ENCODE data around the gene VMP1. TPM values are rescaled to one million over a fixed set of nuclear protein-coding genes. Genes with fewer than 3 reads are reported as not detected.

Gene VMP1
- total and polyA plus RNA-seq, 2 of the 13 experiments (the other 11 are each of a cell fraction or from before 2014, with no cell fraction given) = 186 to 271 TPM

- TF ChIP-seq ZNF318 (CRISPR knock-in tag; IDR thresholded peaks at IDR 0.05) = no peak
- TF ChIP-seq, protein P1, sequence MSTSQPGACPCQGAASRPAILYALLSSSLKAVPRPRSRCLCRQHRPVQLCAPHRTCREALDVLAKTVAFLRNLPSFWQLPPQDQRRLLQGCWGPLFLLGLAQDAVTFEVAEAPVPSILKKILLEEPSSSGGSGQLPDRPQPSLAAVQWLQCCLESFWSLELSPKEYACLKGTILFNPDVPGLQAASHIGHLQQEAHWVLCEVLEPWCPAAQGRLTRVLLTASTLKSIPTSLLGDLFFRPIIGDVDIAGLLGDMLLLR (CRISPR knock-in tag; IDR thresholded peaks at IDR 0.05) = no peak
- TF ChIP-seq FOXO1 (CRISPR knock-in tag; IDR thresholded peaks at IDR 0.05) = no peak; the same call in 1 of the 2 replicates
- peak; percentile 92 for TF ChIP-seq FOSL1 (CRISPR knock-in tag; IDR thresholded peaks at IDR 0.05; ENCODE audit: borderline replicate concordance)
- TF ChIP-seq, protein P2, sequence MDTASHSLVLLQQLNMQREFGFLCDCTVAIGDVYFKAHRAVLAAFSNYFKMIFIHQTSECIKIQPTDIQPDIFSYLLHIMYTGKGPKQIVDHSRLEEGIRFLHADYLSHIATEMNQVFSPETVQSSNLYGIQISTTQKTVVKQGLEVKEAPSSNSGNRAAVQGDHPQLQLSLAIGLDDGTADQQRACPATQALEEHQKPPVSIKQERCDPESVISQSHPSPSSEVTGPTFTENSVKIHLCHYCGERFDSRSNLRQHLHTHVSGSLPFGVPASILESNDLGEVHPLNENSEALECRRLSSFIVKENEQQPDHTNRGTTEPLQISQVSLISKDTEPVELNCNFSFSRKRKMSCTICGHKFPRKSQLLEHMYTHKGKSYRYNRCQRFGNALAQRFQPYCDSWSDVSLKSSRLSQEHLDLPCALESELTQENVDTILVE (CRISPR knock-in tag; IDR thresholded peaks at IDR 0.05) = no peak; the same call in 1 of the 2 replicates
- TF ChIP-seq, protein P3, sequence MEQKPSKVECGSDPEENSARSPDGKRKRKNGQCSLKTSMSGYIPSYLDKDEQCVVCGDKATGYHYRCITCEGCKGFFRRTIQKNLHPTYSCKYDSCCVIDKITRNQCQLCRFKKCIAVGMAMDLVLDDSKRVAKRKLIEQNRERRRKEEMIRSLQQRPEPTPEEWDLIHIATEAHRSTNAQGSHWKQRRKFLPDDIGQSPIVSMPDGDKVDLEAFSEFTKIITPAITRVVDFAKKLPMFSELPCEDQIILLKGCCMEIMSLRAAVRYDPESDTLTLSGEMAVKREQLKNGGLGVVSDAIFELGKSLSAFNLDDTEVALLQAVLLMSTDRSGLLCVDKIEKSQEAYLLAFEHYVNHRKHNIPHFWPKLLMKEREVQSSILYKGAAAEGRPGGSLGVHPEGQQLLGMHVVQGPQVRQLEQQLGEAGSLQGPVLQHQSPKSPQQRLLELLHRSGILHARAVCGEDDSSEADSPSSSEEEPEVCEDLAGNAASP (CRISPR knock-in tag; IDR thresholded peaks at IDR 0.05; ENCODE audit: borderline replicate concordance) = peak; percentile 91
- TF ChIP-seq SALL1 (CRISPR knock-in tag; IDR thresholded peaks at IDR 0.05) = peak; percentile 20; the same call in 1 of the 2 replicates
- TF ChIP-seq ZNF234 (CRISPR knock-in tag; conservative IDR thresholded peaks at IDR 0.05) = no peak
- TF ChIP-seq, protein P4, sequence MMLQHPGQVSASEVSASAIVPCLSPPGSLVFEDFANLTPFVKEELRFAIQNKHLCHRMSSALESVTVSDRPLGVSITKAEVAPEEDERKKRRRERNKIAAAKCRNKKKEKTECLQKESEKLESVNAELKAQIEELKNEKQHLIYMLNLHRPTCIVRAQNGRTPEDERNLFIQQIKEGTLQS (CRISPR knock-in tag; IDR thresholded peaks at IDR 0.05) = peak; percentile 89
- TF ChIP-seq, protein P5, sequence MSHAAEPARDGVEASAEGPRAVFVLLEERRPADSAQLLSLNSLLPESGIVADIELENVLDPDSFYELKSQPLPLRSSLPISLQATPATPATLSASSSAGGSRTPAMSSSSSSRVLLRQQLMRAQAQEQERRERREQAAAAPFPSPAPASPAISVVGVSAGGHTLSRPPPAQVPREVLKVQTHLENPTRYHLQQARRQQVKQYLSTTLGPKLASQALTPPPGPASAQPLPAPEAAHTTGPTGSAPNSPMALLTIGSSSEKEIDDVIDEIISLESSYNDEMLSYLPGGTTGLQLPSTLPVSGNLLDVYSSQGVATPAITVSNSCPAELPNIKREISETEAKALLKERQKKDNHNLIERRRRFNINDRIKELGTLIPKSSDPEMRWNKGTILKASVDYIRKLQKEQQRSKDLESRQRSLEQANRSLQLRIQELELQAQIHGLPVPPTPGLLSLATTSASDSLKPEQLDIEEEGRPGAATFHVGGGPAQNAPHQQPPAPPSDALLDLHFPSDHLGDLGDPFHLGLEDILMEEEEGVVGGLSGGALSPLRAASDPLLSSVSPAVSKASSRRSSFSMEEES (CRISPR knock-in tag; IDR thresholded peaks at IDR 0.05) = peak; percentile 67; the same call in 1 of the 2 replicates
- no peak for TF ChIP-seq PITX1 (CRISPR knock-in tag; IDR thresholded peaks at IDR 0.05)
- TF ChIP-seq IKZF5 (CRISPR knock-in tag; IDR thresholded peaks at IDR 0.05) = peak; percentile 50; the same call in 1 of the 2 replicates
These were observed 47.1 kb downstream of the VMP1 start (continued) for GRCh38 chr17:59754552-59754951.
